GM23338 (cell line): ENCODE measurements around the gene GPI. TPM values are rescaled to one million over a fixed set of nuclear protein-coding genes. Genes with fewer than 3 reads are reported as not detected.
A peak's percentile ranks its signal among the peaks of the same experiment; 100 is the strongest.
"Not testable (repeated sequence)": the region's sequence is repeated elsewhere in the genome, so short reads cannot be mapped to it uniquely, and the experiment has no call there.

ENCODE experiments used
- ATAC-seq: fragments of 200-7000 bp; cut with Tn5 transposase; 3 replicates; pipeline ENCODE4 v1.9.1; 2020
- DNase-seq: peaks from one replicate; pipeline ENCODE4 v3.0.0-alpha.2; 2015; ENCODE audit warnings: low spot score
- H2AFZ ChIP-seq: fragments of 200-600 bp; sonication (generic); 2 replicates; pipeline ENCODE4 v1.8.0; 2016; ENCODE audit warnings: antibody characterized with exemption, mild to moderate bottlenecking, moderate library complexity
- H3F3A ChIP-seq: fragments of 200-600 bp; sonication (generic); replicated peaks from 2 replicates; pipeline ENCODE4 v1.8.0; 2017; ENCODE audit warnings: antibody characterized with exemption, mixed run types, low read depth
- H3K27ac ChIP-seq: fragments of 200-600 bp; sonication (generic); 2 replicates; pipeline ENCODE4 v1.6.1; 2016; ENCODE audit warnings: low read depth
- H3K27me3 ChIP-seq: fragments of 200-600 bp; sonication (generic); 2 replicates; pipeline ENCODE4 v1.8.0; 2016; ENCODE audit warnings: mild to moderate bottlenecking, mixed run types, moderate library complexity; ENCODE audit not compliant: insufficient read depth
- H3K36me3 ChIP-seq: fragments of 200-600 bp; sonication (generic); 2 replicates; pipeline ENCODE4 v1.8.0; 2016; ENCODE audit warnings: mild to moderate bottlenecking; ENCODE audit not compliant: insufficient read depth
- H3K4me1 ChIP-seq: fragments of 200-600 bp; sonication (generic); 2 replicates; pipeline ENCODE4 v1.8.0; 2016; ENCODE audit warnings: mild to moderate bottlenecking, moderate library complexity; ENCODE audit not compliant: insufficient read depth
- H3K4me2 ChIP-seq: fragments of 200-600 bp; sonication (generic); 2 replicates; pipeline ENCODE4 v1.7.1; 2017; ENCODE audit warnings: mixed run types
- H3K4me3 ChIP-seq: fragments of 200-600 bp; sonication (generic); 2 replicates; pipeline ENCODE4 v1.6.1; 2016; ENCODE audit warnings: mixed run types
- H3K79me2 ChIP-seq: fragments of 200-600 bp; sonication (generic); replicated peaks from 2 replicates; pipeline ENCODE4 v1.8.0; 2017; ENCODE audit warnings: mild to moderate bottlenecking; ENCODE audit not compliant: insufficient read depth
- H3K9me2 ChIP-seq: fragments of 200-600 bp; sonication (generic); 2 replicates; pipeline ENCODE4 v1.8.0; 2017; ENCODE audit not compliant: insufficient read depth
- H4K20me1 ChIP-seq: fragments of 200-600 bp; sonication (generic); replicated peaks from 2 replicates; pipeline ENCODE4 v1.8.0; 2017; ENCODE audit warnings: mild to moderate bottlenecking; ENCODE audit not compliant: insufficient read depth
- H3K27ac Mint-ChIP-seq: 2 replicates; pipeline ENCODE4 v1.8.0; 2020; ENCODE audit warnings: inconsistent platforms, mild to moderate bottlenecking, moderate library complexity, mixed read lengths
- H3K27me3 Mint-ChIP-seq: 3 replicates; pipeline ENCODE4 v1.8.0; 2022; ENCODE audit warnings: low read depth, mild to moderate bottlenecking, moderate library complexity, mixed read lengths, inconsistent platforms; ENCODE audit not compliant: insufficient read depth, poor library complexity
- H3K36me3 Mint-ChIP-seq: 3 replicates; pipeline ENCODE4 v1.8.0; 2021; ENCODE audit warnings: low read depth, mild to moderate bottlenecking, inconsistent platforms, moderate library complexity, mixed read lengths
- H3K4me1 Mint-ChIP-seq: 3 replicates; pipeline ENCODE4 v1.8.0; 2020; ENCODE audit warnings: mild to moderate bottlenecking, inconsistent platforms, mixed read lengths
- H3K4me3 Mint-ChIP-seq: 3 replicates; pipeline ENCODE4 v1.8.0; 2021; ENCODE audit warnings: moderate library complexity, mild to moderate bottlenecking, inconsistent platforms, mixed read lengths
- H3K9me3 Mint-ChIP-seq: 3 replicates; pipeline ENCODE4 v1.8.0; 2020; ENCODE audit warnings: moderate library complexity, mild to moderate bottlenecking, inconsistent platforms, mixed read lengths
- CREB1 ChIP-seq: fragments of 250-450 bp; sonication (Bioruptor Pico); IDR thresholded peaks from 2 replicates; pipeline ENCODE4 v1.5.0; 2020; ENCODE audit warnings: low read depth, mild to moderate bottlenecking, moderate library complexity
- CTCF ChIP-seq, 2 experiments: fragments of 200-600 bp in 1 of 2; sonication (generic) in 1 of 2; conservative IDR thresholded peaks; 2 replicates each; pipeline versions ENCODE4 v1.5.1 to v1.6.1; 2016 to 2017; ENCODE audit warnings: antibody characterized with exemption in 2 of 2, low read depth in 2 of 2, mild to moderate bottlenecking in 2 of 2, moderate library complexity in 1 of 2
- ETS1 ChIP-seq: IDR thresholded peaks from 2 replicates; pipeline ENCODE4 v1.6.1; 2016; ENCODE audit warnings: antibody characterized with exemption
- EZH2 ChIP-seq: fragments of 200-600 bp; sonication (generic); IDR thresholded peaks from one replicate; pipeline ENCODE4 v1.8.0; 2017; ENCODE audit warnings: antibody characterized with exemption, mild to moderate bottlenecking, low read depth; ENCODE audit not compliant: unreplicated experiment
- JUNB ChIP-seq: IDR thresholded peaks from one replicate; pipeline ENCODE4 v1.6.1; 2016; ENCODE audit warnings: antibody characterized with exemption; ENCODE audit not compliant: unreplicated experiment
- NANOG ChIP-seq: IDR thresholded peaks from 2 replicates; pipeline ENCODE4 v1.6.1; 2016; ENCODE audit warnings: antibody characterized with exemption, borderline replicate concordance
- POLR2AphosphoS5 ChIP-seq: IDR thresholded peaks from 2 replicates; pipeline ENCODE4 v1.6.1; 2016; ENCODE audit warnings: antibody characterized with exemption, low read depth
- REST ChIP-seq: IDR thresholded peaks from one replicate; pipeline ENCODE4 v1.6.1; 2018; ENCODE audit warnings: antibody characterized with exemption; ENCODE audit not compliant: unreplicated experiment
- STAT1 ChIP-seq: IDR thresholded peaks from one replicate; pipeline ENCODE4 v1.6.1; 2016; ENCODE audit warnings: antibody characterized with exemption; ENCODE audit not compliant: unreplicated experiment
- ZNF114 ChIP-seq: fragments of 250-450 bp; sonication (Bioruptor Pico); IDR thresholded peaks from 2 replicates; pipeline ENCODE4 v1.5.0; 2020; ENCODE audit warnings: mild to moderate bottlenecking, moderate library complexity
- ZNF331 ChIP-seq: fragments of 250-450 bp; sonication (Bioruptor Pico); IDR thresholded peaks from 2 replicates; pipeline ENCODE4 v1.5.0; 2020; ENCODE audit warnings: low read depth, mild to moderate bottlenecking, moderate library complexity
- polyA plus RNA-seq: library from polyadenylated mRNA; unstranded; fragments of >200 nt; fragmentation: Nextera tagmentation; extraction: Ambion mirVana; gene quantifications from 2 replicates; pipeline ENCODE4 v1.2.1, GENCODE V29; 2016
- total RNA-seq: library from RNA; depleted of rRNA; stranded (reverse); fragments of >200 nt; shearing (Covaris generic); gene quantifications from 2 replicates; pipeline ENCODE4 v1.2.3, GENCODE V29; 2014

GPI gene
- total and polyA plus RNA-seq, 2 experiments from 2014 or later = 136 to 327 TPM

GRCh38 chr19:34400844-34401243 lies 35.8 kb downstream of the GPI start:
- H3K4me3 Mint-ChIP-seq, DNase-seq, H3K4me2 ChIP-seq, H3K27ac ChIP-seq, H4K20me1 ChIP-seq, H3K4me3 ChIP-seq, H3K4me1 ChIP-seq, ATAC-seq, H3K4me1 Mint-ChIP-seq, H2AFZ ChIP-seq, H3K27ac Mint-ChIP-seq, H3K9me2 ChIP-seq, H3K9me3 Mint-ChIP-seq, H3K27me3 ChIP-seq: not testable (repeated sequence)
- peaks cover 12% of the 10 kb centered on the region for H3K79me2 ChIP-seq
- H3F3A ChIP-seq = peaks cover 13% of the 10 kb centered on the region; the same call in 1 of the 2 replicates
- Mint-ChIP-seq H3K27me3 (peaks cover 16% of the 10 kb centered on the region), H3K36me3 (peaks cover 48% of the 10 kb centered on the region)
- peaks cover 14% of the 10 kb centered on the region for H3K36me3 ChIP-seq

GRCh38 chr19:34402074-34402600 lies 37.1 kb downstream of the GPI start:
- H3K27ac Mint-ChIP-seq = no peak overlapping the region
- peaks cover 16% of the 10 kb centered on the region for H3K27me3 Mint-ChIP-seq
- H3K36me3 Mint-ChIP-seq = peaks cover 45% of the 10 kb centered on the region
- TF ChIP-seq REST = no peak
- TF ChIP-seq EZH2 = no peak
- no peak for TF ChIP-seq NANOG
- no peak for TF ChIP-seq ZNF331 (CRISPR knock-in tag)
- no peak for TF ChIP-seq CTCF (conservative IDR thresholded peaks at IDR 0.05; ENCODE audit: low read depth in 2 of 2)
- TF ChIP-seq ETS1 = no peak
- no peak for TF ChIP-seq STAT1
- no peak for TF ChIP-seq CREB1
- TF ChIP-seq ZNF114 (CRISPR knock-in tag) = no peak
- no peak for TF ChIP-seq POLR2AphosphoS5
- TF ChIP-seq JUNB = no peak
- H3F3A ChIP-seq = peaks cover 13% of the 10 kb centered on the region; the same call in 1 of the 2 replicates
- no peaks in the 10 kb centered on the region for H3K27me3 ChIP-seq
- no peaks in the 10 kb centered on the region for H3K9me2 ChIP-seq
- no peak overlapping the region for H3K4me3 ChIP-seq
- no peak overlapping the region for H3K4me3 Mint-ChIP-seq
- H3K4me1 Mint-ChIP-seq = peaks cover 3% of the 10 kb centered on the region; the same call in 1 of the 3 replicates
- peaks cover 10% of the 10 kb centered on the region; the same call in 1 of the 2 replicates for H3K36me3 ChIP-seq
- peak overlapping the region; percentile 72; the same call in 1 of the 2 replicates for H3K27ac ChIP-seq
- ATAC-seq (no peak), DNase-seq (no peak)
- peaks cover 7% of the 10 kb centered on the region; the same call in 1 of the 2 replicates for H3K4me1 ChIP-seq
- no peak overlapping the region for H2AFZ ChIP-seq
- H3K79me2 ChIP-seq = peaks cover 25% of the 10 kb centered on the region
- H3K4me2 ChIP-seq = no peak overlapping the region
- H3K9me3 Mint-ChIP-seq = no peaks in the 10 kb centered on the region
- H4K20me1 ChIP-seq = peaks cover 13% of the 10 kb centered on the region
